Stomach (tissue), 19 donors: Measurements from ENCODE around the gene MRPL58. TPM values are rescaled to one million over a fixed set of nuclear protein-coding genes. Genes with fewer than 3 reads are reported as not detected.
A peak's percentile ranks its signal among the peaks of the same experiment; 100 is the strongest.

Experiments
- DNase-seq, 2 donors: peaks; one replicate each; pipeline versions ENCODE4 v3.0.0 to v3.0.0-alpha.2; 2013 to 2019
- H3K27ac ChIP-seq, 5 donors: fragments of 200-600 bp in 4 of 5; sonication (generic) in 4 of 5; one replicate each; pipeline ENCODE4 v1.5.1; 2013 to 2019; ENCODE audit warnings: mild to moderate bottlenecking in 1 of 5, moderate library complexity in 1 of 5
- H3K27me3 ChIP-seq, 3 donors: fragments of 200-600 bp; sonication (generic); one replicate each; pipeline ENCODE4 v1.5.1; 2017 to 2019; ENCODE audit warnings: mixed run types in 1 of 3
- H3K36me3 ChIP-seq, 4 donors: fragments of 200-600 bp; sonication (generic); 1 replicate in 3 of 4; 2 replicates in 1 of 4; pipeline ENCODE4 v1.5.1; 2016 to 2019
- H3K4me1 ChIP-seq, 4 donors: fragments of 200-600 bp; sonication (generic); one replicate each; pipeline ENCODE4 v1.5.1; 2016 to 2019
- H3K4me3 ChIP-seq, 4 donors: fragments of 200-600 bp; sonication (generic) in 3 of 4; one replicate each; pipeline ENCODE4 v1.5.1; 2016 to 2019; ENCODE audit warnings: mild to moderate bottlenecking in 1 of 4
- H3K9me3 ChIP-seq, 4 donors: fragments of 200-600 bp; sonication (generic); one replicate each; pipeline ENCODE4 v1.5.1; 2016 to 2019
- EP300 ChIP-seq: sonication (generic); formaldehyde crosslinking; IDR thresholded peaks from one replicate; pipeline ENCODE4 v1.6.1; 2017; ENCODE audit warnings: antibody characterized with exemption
- POLR2A ChIP-seq, 4 donors: fragments of 450-650 bp; IDR thresholded peaks; one replicate each; pipeline ENCODE4 v1.6.1; 2016; ENCODE audit warnings: antibody characterized with exemption in 4 of 4, control low read depth in 2 of 4, mild to moderate bottlenecking in 1 of 4, moderate library complexity in 1 of 4
- POLR2AphosphoS5 ChIP-seq, 3 donors: sonication (generic); formaldehyde crosslinking; IDR thresholded peaks; one replicate each; pipeline ENCODE4 v1.6.1; 2016; ENCODE audit warnings: antibody characterized with exemption in 3 of 3
- WGBS, 5 donors: extraction: QIAGEN DNeasy Blood & Tissue Kit in 3 of 5; methylation state at CpG; one replicate each; pipeline versions ENCODE4 v1.1.5 to v1.1.7; 2013 to 2018; 5-methylcytosine and 5-hydroxymethylcytosine counted together
- intact Hi-C: fragments of 100-400 bp; cut with DNase I; formaldehyde crosslinking; loops from one replicate; pipeline ENCODE4 v1.15.1; 2023; ENCODE audit warnings: low total_unique reads
- long read RNA-seq, 10 donors: transcript quantifications; one replicate each; lab custom pipeline, GENCODE V29; 2026
- polyA plus RNA-seq, 3 donors: library from polyadenylated mRNA; stranded (reverse); fragments of 200-250 nt; gene quantifications; one replicate each; pipeline ENCODE4 v1.2.3, GENCODE V29; 2013
- total RNA-seq, 5 donors: library from RNA; depleted of rRNA; stranded (reverse); fragments of >200 nt; gene quantifications; one replicate each; pipeline versions ENCODE4 v1.1.0 to v1.2.3, GENCODE V29; 2014 to 2016
- TF ChIP-seq, protein P1 (sequence below), 7 experiments: fragments of 450-650 bp in 4 of 7; fragments of 200-600 bp in 3 of 7; sonication (generic) in 3 of 7; IDR thresholded peaks; one replicate each; pipeline ENCODE4 v1.5.1; 2016 to 2019; ENCODE audit warnings: antibody characterized with exemption in 7 of 7, control low read depth in 2 of 7, mild to moderate bottlenecking in 1 of 7
- donor health status: healthy with polysubstance abuse.
- donor health status: Bipolar disorder and iron deficiency.
- donor health status: healthy.

MRPL58 gene
- total RNA-seq, result 10 to 100 TPM in 4 of 5 donors, 1 to 10 TPM in 1; 6.7 to 69.0 (median 29.2) TPM
- polyA plus RNA-seq, result 10 to 100 TPM; 42.1 to 57.1 (median 48.7) TPM
- long read RNA-seq, donor 1, partial matches to known transcripts, result 0 of 1 reads
- long read RNA-seq, donor 1, other reads (novel, unspliced or antisense), result 0 of 1 reads
- long read RNA-seq, donor 2, transcript MRPL58-201 (6 exons, 890 nt), result major isoform, 5 of 5 reads
- long read RNA-seq, donor 2, partial matches to known transcripts, result 0 of 5 reads
- long read RNA-seq, donor 2, other reads (novel, unspliced or antisense), result 0 of 5 reads
- long read RNA-seq, donor 3, partial matches to known transcripts, result 0 of 3 reads
- long read RNA-seq, donor 3, other reads (novel, unspliced or antisense), result 0 of 3 reads
- long read RNA-seq, donor 4, result 0 reads
- long read RNA-seq, donor 5, transcript MRPL58-201 (6 exons, 890 nt), result major isoform, 5 of 5 reads
- long read RNA-seq, donor 5, partial matches to known transcripts, result 0 of 5 reads
- long read RNA-seq, donor 5, other reads (novel, unspliced or antisense), result 0 of 5 reads
- long read RNA-seq, donor 6, transcript MRPL58-201 (6 exons, 890 nt), result major isoform, 9 of 9 reads
- long read RNA-seq, donor 6, partial matches to known transcripts, result 0 of 9 reads
- long read RNA-seq, donor 6, other reads (novel, unspliced or antisense), result 0 of 9 reads
- long read RNA-seq, donor 7, transcript MRPL58-201 (6 exons, 890 nt), result major isoform, 10 of 10 reads
- long read RNA-seq, donor 7, partial matches to known transcripts, result 0 of 10 reads
- long read RNA-seq, donor 7, other reads (novel, unspliced or antisense), result 0 of 10 reads
- long read RNA-seq, donor 8, transcript MRPL58-201 (6 exons, 890 nt), result major isoform, 9 of 9 reads
- long read RNA-seq, donor 8, partial matches to known transcripts, result 0 of 9 reads
- long read RNA-seq, donor 8, other reads (novel, unspliced or antisense), result 0 of 9 reads
- long read RNA-seq, donor 9, transcript MRPL58-201 (6 exons, 890 nt), result major isoform, 5 of 6 reads
- long read RNA-seq, donor 9, partial matches to known transcripts, result 0 of 6 reads
- long read RNA-seq, donor 9, other reads (novel, unspliced or antisense), result 0 of 6 reads
- long read RNA-seq, donor 10, transcript MRPL58-201 (6 exons, 890 nt), result major isoform, 7 of 7 reads
- long read RNA-seq, donor 10, partial matches to known transcripts, result 0 of 7 reads
- long read RNA-seq, donor 10, other reads (novel, unspliced or antisense), result 0 of 7 reads

DNA sequence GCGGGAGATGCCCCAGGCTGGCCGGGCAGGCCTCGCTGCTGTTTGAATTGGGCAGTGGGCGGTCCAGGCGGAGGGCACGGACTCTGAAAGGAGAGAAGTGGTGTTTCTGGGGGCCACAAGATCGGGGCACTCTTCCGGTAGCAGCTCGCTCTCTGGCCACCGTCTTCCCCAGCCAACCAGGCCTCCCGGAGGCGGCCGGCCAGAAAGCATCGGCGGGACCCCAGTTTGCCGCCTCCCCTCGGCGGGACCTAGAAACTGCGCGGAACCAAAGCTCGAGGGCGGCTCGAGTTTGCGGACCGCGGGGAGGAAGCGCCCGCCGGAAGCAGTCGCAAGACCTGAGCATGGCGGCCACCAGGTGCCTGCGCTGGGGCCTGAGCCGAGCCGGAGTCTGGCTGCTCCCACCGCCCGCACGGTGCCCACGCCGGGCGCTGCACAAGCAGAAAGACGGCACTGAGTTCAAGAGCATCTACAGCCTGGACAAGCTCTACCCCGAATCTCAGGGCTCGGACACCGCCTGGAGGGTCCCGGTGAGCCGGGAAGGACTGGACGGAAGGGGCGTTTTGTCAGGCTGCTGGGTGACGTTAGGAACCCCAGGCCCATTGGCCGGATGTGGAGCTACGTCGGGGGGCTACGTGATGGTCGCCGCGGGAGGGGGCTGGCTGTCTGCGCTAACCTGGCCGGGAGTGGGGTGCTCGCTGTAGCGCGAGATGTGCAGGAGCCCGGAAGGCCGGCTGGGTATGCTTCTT, at the start of gene MRPL58:
TSS of gene MRPL58 (plus strand) at position 325 of the 746 bp plus-strand sequence. CDS start at position 342, 17 bp downstream.
- Histone ChIP-seq H3K27me3 (no peaks in the 10 kb centered on the region), H3K4me3 (peak within 1 kb of the TSS; percentile 76 to 91 (median 82)), H3K9me3 (no peaks in the 10 kb centered on the region), H3K27ac (peak within 1 kb of the TSS; percentile 86 to 94 (median 92)), H3K4me1 (peaks cover 22 to 37% (median 30%) of the 10 kb centered on the region in 4 donors), H3K36me3 (peaks cover 0 to 23% (median 13%) of the 10 kb centered on the region in 4 donors)
- DNase-seq, result peak; percentile 84 to 96
- WGBS, 5 donors, result 1 to 8% (median 2%) methylated on average over 14 to 63 of the region's 63 CpGs
- TF ChIP-seq POLR2A (IDR thresholded peaks at IDR 0.05) (no peak), POLR2AphosphoS5 (IDR thresholded peaks at IDR 0.05) (peak; percentile 35 to 87 (median 69))
- TF ChIP-seq, protein P1, sequence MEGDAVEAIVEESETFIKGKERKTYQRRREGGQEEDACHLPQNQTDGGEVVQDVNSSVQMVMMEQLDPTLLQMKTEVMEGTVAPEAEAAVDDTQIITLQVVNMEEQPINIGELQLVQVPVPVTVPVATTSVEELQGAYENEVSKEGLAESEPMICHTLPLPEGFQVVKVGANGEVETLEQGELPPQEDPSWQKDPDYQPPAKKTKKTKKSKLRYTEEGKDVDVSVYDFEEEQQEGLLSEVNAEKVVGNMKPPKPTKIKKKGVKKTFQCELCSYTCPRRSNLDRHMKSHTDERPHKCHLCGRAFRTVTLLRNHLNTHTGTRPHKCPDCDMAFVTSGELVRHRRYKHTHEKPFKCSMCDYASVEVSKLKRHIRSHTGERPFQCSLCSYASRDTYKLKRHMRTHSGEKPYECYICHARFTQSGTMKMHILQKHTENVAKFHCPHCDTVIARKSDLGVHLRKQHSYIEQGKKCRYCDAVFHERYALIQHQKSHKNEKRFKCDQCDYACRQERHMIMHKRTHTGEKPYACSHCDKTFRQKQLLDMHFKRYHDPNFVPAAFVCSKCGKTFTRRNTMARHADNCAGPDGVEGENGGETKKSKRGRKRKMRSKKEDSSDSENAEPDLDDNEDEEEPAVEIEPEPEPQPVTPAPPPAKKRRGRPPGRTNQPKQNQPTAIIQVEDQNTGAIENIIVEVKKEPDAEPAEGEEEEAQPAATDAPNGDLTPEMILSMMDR (IDR thresholded peaks at IDR 0.05), result peak in 5 of 7 experiments; percentile 34 to 66 (median 49)
- intact Hi-C loops, result no loop called here

DNA sequence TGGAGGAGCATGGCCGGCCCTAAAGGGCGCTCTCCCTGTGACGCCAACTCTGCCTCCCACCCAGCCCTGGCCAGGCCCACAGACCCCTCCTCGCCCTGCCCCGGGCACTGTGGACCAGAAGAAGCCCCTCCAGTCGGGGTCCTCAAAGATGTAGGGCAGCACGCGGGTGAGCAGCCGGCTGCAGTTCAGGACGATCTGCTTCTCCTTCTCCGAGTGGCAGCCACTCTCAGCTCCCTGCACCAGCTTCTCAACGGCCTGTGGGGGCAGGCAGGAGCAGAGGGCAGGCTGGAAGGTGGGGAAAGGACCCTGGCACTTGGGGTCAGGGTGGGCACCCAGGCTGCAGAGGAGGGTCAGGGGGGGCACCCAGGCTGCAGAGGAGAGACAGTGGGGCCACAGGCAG, 48.8 kb upstream of the MRPL58 start:
- no peaks in the 10 kb centered on the region for H3K27me3 ChIP-seq
- WGBS, 5 donors, result 49 to 67% (median 60%) methylated on average over 2 to 12 of the region's 12 CpGs
- peaks cover 20 to 46% (median 38%) of the 10 kb centered on the region in 4 donors for H3K4me1 ChIP-seq
- no peak for DNase-seq
- intact Hi-C loops, result no loop called here
- no peak for TF ChIP-seq EP300
- no peak overlapping the region for H3K4me3 ChIP-seq
- H3K36me3 ChIP-seq, result peaks cover 6 to 54% (median 42%) of the 10 kb centered on the region in 4 donors
- H3K27ac ChIP-seq, result no peak overlapping the region
- no peaks in the 10 kb centered on the region for H3K9me3 ChIP-seq

DNA sequence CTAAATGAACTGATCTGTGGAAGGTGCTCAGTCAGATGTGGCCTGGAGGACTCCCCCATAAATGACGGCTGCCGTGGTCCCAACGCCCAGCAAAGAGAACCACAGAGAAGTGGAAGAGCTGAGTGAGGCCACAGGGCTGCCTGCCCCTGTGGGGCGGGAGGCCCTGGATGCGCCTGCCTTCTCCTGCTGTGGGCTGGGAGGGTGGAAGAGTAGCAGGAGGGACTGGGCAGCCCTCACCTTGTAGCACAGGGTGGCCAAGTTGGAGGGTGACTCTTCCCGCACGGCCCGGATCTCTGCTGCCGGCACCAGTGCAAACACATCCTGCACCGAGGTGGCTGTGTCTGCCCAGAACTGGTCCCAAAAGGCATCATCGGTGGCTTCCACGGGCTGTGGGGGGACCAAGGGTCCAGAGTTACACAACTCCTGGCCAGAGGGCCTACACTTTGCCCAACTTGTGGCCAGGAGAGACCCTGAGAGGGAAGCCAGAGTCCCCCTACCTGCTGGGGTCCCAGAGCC, 48.2 kb upstream of the MRPL58 start:
- WGBS, 5 donors, result 43 to 92% (median 61%) methylated on average over 5 to 12 of the region's 12 CpGs
- no peaks in the 10 kb centered on the region for H3K27me3 ChIP-seq
- H3K4me1 ChIP-seq, result peaks cover 26 to 53% (median 44%) of the 10 kb centered on the region in 4 donors
- no peak overlapping the region for H3K27ac ChIP-seq
- no peaks in the 10 kb centered on the region for H3K9me3 ChIP-seq
- intact Hi-C loops, result no loop called here
- TF ChIP-seq, protein P1 (IDR thresholded peaks at IDR 0.05), result no peak
- TF ChIP-seq POLR2AphosphoS5 (IDR thresholded peaks at IDR 0.05), result no peak
- no peak for TF ChIP-seq POLR2A (IDR thresholded peaks at IDR 0.05)
- TF ChIP-seq EP300, result no peak
- H3K36me3 ChIP-seq, result peaks cover 6 to 47% (median 37%) of the 10 kb centered on the region in 4 donors
- H3K4me3 ChIP-seq, result no peak overlapping the region
- DNase-seq, result no peak

DNA sequence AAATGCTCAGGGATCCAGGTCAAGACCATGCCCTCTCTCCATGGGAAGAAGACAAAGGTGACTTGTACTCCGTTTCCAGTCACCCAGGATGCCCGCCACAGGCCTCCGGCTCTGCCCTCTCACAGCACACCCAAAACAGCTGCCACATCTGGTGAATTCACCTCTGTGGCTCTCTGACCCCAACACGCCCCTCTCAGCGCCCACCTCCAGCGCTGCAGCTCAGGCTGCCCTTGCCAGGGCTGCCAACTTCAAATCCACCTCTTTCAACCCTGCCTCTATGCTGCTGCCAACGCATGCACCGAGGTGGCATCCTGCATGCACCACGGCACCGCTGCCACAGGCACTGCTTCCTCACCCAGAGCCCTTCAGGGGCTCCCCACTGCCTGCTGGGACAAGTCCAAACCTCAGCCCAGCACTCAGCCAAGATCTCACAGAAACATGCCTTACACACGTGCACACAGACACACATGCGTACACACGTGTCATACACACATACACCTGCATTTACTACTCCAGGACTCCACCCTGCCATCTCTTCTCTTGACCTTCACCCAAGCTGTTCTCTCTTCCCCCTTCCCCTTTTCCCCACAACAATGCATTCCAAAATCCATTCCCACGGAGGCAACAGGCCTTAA, 47.4 kb upstream of the MRPL58 start:
- Histone ChIP-seq H3K4me3 (no peak overlapping the region), H3K4me1 (peaks cover 27 to 60% (median 52%) of the 10 kb centered on the region in 4 donors), H3K36me3 (peaks cover 6 to 39% (median 30%) of the 10 kb centered on the region in 4 donors), H3K27me3 (no peaks in the 10 kb centered on the region), H3K9me3 (no peaks in the 10 kb centered on the region), H3K27ac (peak overlapping the region in 1 of 5 donors; percentile 14)
- TF ChIP-seq, protein P1 (IDR thresholded peaks at IDR 0.05), result no peak
- no peak for TF ChIP-seq POLR2A (IDR thresholded peaks at IDR 0.05)
- no peak for TF ChIP-seq EP300
- no peak for TF ChIP-seq POLR2AphosphoS5 (IDR thresholded peaks at IDR 0.05)
- no peak for DNase-seq
- intact Hi-C loops, result no loop called here
- WGBS, 5 donors, result 42 to 59% (median 51%) methylated on average over 13 to 14 of the region's 14 CpGs
